ENCODE measurements around the gene BCL7C. TPM values are rescaled to one million over a fixed set of nuclear protein-coding genes. Genes with fewer than 3 reads are reported as not detected.

The BCL7C gene
- total and polyA plus RNA-seq, 2 of the 13 experiments (the other 11 are each of a cell fraction or from before 2014, with no cell fraction given), result 17.7 to 33.8 TPM

- TF ChIP-seq CAMTA2 (CRISPR knock-in tag; IDR thresholded peaks at IDR 0.05; ENCODE audit: borderline replicate concordance) (peak; percentile 99), SUZ12 (IDR thresholded peaks at IDR 0.05; ENCODE audit: low read depth, low read length) (no peak), ZNF547 (CRISPR knock-in tag; IDR thresholded peaks at IDR 0.05) (peak; percentile 87; the same call in 1 of the 2 replicates), ZBTB21 (CRISPR knock-in tag; IDR thresholded peaks at IDR 0.05) (peak; percentile 71), IKZF5 (CRISPR knock-in tag; IDR thresholded peaks at IDR 0.05) (peak; percentile 98), HMGA1 (CRISPR knock-in tag; conservative IDR thresholded peaks at IDR 0.05) (no peak), CBX1 (IDR thresholded peaks at IDR 0.05; ENCODE audit: low read depth) (peak; percentile 96), KDM1A (CRISPR knock-in tag; IDR thresholded peaks at IDR 0.05) (peak; percentile 86), ZNF276 (CRISPR knock-in tag; IDR thresholded peaks at IDR 0.05; ENCODE audit: low read depth) (peak; percentile 93), GLI4 (CRISPR knock-in tag; IDR thresholded peaks at IDR 0.05; ENCODE audit: borderline replicate concordance) (peak; percentile 18; the same call in 1 of the 2 replicates), ZNF143 (CRISPR knock-in tag; IDR thresholded peaks at IDR 0.05) (peak; percentile 83), HBP1 (CRISPR knock-in tag; IDR thresholded peaks at IDR 0.05; ENCODE audit: low read depth) (peak; percentile 97), ZFP91 (CRISPR knock-in tag; IDR thresholded peaks at IDR 0.05; ENCODE audit: borderline replicate concordance) (peak; percentile 97), ELK4 (CRISPR knock-in tag; IDR thresholded peaks at IDR 0.05; ENCODE audit: borderline replicate concordance) (peak; percentile 98; the same call in 1 of the 2 replicates), ZSCAN12 (CRISPR knock-in tag; IDR thresholded peaks at IDR 0.05) (peak; percentile 98)
Measured at GRCh38 chr16:30874821-30875717, 18.8 kb downstream of the BCL7C start (continued).

Measured in HepG2 (cell line).